HG03442 (cell line): Measurements from ENCODE around the gene TIGIT.
"Not testable (repeated sequence)": the region's sequence is repeated elsewhere in the genome, so short reads cannot be mapped to it uniquely, and the experiment has no call there.

Experiments used
- ATAC-seq: cut with Tn5 transposase; IDR thresholded peaks from one replicate; pipeline ENCODE4 v1.9.1; 2021; ENCODE audit warnings: mild to moderate bottlenecking, moderate library complexity; ENCODE audit not compliant: unreplicated experiment

Gene TIGIT

GRCh38 chr3:114293838-114294535 is at the start of gene TIGIT:
TIGIT (plus strand) TSS chr3:114294028; CDS start chr3:114294062, 34 bp downstream.
- ATAC-seq, result no peak

- ATAC-seq, result no peak
Observed at GRCh38 chr3:114252954-114253353, 40.9 kb upstream of the TIGIT start.

- no peak for ATAC-seq
Observed at GRCh38 chr3:114253505-114253904, 40.3 kb upstream of the TIGIT start.

- ATAC-seq, result no peak
Observed at GRCh38 chr3:114259566-114259965, 34.3 kb upstream of the TIGIT start.

GRCh38 chr3:114260152-114260551 is 33.7 kb upstream of the TIGIT start:
- ATAC-seq, result no peak

GRCh38 chr3:114270019-114270418 is 23.8 kb upstream of the TIGIT start:
- ATAC-seq, result no peak

- no peak for ATAC-seq
Observed at GRCh38 chr3:114272271-114272670, 21.6 kb upstream of the TIGIT start.

- no peak for ATAC-seq
Observed at GRCh38 chr3:114274929-114275328, 18.9 kb upstream of the TIGIT start.

- ATAC-seq, result not testable (repeated sequence)
Observed at GRCh38 chr3:114276856-114277255, 17.0 kb upstream of the TIGIT start.

- ATAC-seq, result no peak
Observed at GRCh38 chr3:114284644-114285043, 9.2 kb upstream of the TIGIT start.

- ATAC-seq, result no peak
Observed at GRCh38 chr3:114285648-114286230, 8.1 kb upstream of the TIGIT start.

GRCh38 chr3:114286266-114286665 is 7.6 kb upstream of the TIGIT start:
- no peak for ATAC-seq

GRCh38 chr3:114290911-114291901 is 2.6 kb upstream of the TIGIT start:
- ATAC-seq, result peak; percentile 88

- ATAC-seq, result no peak
Observed at GRCh38 chr3:114294940-114295480, 1.2 kb downstream of the TIGIT start.

- no peak for ATAC-seq
Observed at GRCh38 chr3:114295946-114296345, 2.1 kb downstream of the TIGIT start.

- ATAC-seq, result peak; percentile 49
Observed at GRCh38 chr3:114299421-114299820, 5.6 kb downstream of the TIGIT start.

- peak; percentile 49 for ATAC-seq
Observed at GRCh38 chr3:114299941-114300624, 6.3 kb downstream of the TIGIT start.

GRCh38 chr3:114307222-114307830 is 13.5 kb downstream of the TIGIT start:
- ATAC-seq, result peak; percentile 41

GRCh38 chr3:114307832-114308231 is 14.0 kb downstream of the TIGIT start:
- ATAC-seq, result no peak

GRCh38 chr3:114308377-114308776 is 14.5 kb downstream of the TIGIT start:
- peak; percentile 10 for ATAC-seq
